NCI-H460 (cell line): ENCODE data around the gene ATAT1. TPM values are rescaled to one million over a fixed set of nuclear protein-coding genes. Genes with fewer than 3 reads are reported as not detected.

Experiments
- DNase-seq: peaks from one replicate; pipeline ENCODE4 v3.0.0-alpha.2; 2016; ENCODE audit warnings: low read depth; ENCODE audit errors: extremely low read depth
- total RNA-seq: library from RNA; depleted of rRNA; stranded (reverse); fragments of >200 nt; shearing (Covaris generic); gene quantifications from 2 replicates; pipeline ENCODE4 v1.2.3, GENCODE V29; 2014

The ATAT1 gene
- total RNA-seq, 1 experiment from 2014 or later = 7.7 TPM

- no peak for DNase-seq
These were observed 55.8 kb downstream of the ATAT1 start for GRCh38 chr6:30682143-30683117.

- no peak for DNase-seq
These were observed 56.7 kb downstream of the ATAT1 start for GRCh38 chr6:30683183-30683979.

DNA sequence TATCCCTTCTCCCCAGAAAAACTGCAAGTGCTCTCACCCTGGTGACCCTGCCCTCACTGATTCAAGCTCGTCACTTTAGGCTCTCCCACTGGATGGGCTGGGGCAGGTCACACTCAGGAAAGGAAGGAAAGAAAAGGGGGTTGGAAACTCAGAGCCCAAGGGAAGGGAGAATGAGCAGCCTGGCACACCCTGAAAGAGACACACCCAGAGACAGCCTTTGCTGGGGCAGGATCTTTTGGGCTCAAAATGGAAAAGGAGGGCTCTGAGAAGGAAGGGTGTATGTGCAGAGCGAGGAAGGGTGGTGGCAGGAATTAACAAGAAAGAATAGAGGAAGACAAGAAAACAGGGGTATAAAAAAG lies 57.3 kb downstream of the ATAT1 start:
- DNase-seq = no peak

- no peak for DNase-seq
These were observed 57.9 kb downstream of the ATAT1 start for GRCh38 chr6:30684386-30685156.

DNA sequence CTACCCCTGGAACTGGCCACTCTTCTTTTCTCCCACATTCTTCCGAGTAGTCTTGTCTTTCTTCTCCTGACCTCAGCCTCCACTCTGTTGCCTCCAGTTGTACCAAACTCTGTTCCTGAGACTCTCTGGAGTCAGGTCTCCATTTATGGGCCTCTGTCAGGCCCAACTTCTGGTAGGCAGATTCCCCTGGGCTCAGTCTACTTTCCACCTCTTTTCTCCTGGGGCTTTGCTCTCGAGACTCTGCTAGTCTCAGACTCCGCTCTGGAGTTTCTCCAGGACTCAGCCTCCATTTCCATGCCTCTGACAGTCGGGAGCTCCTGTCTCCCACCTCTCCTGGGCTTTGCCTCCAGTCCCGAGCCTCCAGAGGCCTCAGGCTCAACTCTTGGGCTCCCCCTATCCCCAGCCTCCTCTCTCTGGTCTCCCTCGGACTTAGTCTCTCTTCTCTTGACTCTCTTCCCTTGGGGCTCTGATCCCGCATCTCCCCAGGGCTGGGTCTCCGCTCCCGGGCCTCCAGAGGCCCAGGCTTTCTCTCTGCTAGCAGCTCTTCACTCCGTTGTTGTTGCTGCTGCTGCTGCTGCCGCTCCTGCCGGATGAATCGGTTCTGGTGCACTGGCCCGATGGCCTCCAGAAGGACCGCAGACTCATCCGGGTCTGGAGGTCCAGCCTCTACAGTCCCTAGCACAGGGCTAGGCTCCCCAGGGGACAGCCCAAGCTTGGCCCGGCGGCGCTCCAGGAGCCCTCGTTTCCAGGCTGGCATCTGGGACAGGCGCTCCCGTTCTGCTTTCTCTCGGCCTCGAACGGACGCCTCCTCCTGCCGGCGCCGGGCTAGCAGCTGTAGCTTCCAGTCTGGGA lies 58.7 kb downstream of the ATAT1 start:
- DNase-seq = peak; percentile 40

DNA sequence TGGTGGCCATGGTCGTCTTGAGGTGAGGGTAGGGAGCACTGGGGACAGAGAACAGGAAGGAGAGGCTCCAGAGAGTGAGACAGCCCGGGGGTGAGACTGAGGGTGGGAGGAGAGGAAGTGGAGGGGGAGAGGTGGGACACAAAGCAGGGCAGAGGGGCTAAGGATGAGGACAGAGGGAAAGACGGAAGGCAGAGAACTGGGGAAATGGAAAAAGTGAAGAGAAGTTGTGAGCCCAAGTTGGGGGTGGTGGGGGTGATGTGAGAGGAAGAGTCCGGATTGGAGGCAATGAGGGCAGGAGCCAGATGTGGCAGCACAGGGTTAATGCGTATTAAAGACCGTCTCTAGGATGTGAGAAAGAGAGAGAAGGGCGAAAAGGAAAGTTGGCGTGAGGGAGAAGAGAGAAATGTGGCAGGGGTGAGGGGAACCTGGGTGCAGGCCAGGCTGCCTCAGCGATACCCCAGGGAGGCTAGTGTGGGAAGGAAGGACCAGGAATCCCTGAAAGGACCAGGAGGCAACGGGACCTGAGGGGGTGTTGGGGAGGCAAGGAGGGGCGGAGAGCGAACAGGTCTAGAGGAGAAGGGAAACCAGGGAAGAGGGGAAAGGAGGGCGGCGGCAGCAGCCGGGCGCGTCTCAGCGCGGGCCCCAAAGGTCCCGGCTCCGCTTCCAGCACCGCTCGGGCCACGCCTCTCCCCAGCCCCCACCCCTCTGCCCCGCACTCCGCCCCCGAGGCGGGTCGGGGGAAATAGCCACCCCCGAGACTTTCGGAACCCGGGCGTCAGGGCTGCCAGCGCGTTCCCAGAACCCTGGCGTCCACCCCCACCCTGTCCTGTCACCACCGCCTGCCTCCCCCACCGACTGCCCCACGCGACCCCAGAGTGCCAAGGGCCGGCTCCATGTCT lies 59.6 kb downstream of the ATAT1 start, which contains the start of gene PPP1R18:
TSS of gene PPP1R18 (minus strand) at position 637 of the 899 bp plus-strand sequence. CDS start at position 10, 627 bp downstream.
- no peak for DNase-seq

GRCh38 chr6:30686908-30687658 lies 60.4 kb downstream of the ATAT1 start:
- DNase-seq = peak; percentile 85

- no peak for DNase-seq
These were observed 61.2 kb downstream of the ATAT1 start for GRCh38 chr6:30687659-30688431.

- DNase-seq = no peak
These were observed 61.9 kb downstream of the ATAT1 start for GRCh38 chr6:30688569-30688968.

DNA sequence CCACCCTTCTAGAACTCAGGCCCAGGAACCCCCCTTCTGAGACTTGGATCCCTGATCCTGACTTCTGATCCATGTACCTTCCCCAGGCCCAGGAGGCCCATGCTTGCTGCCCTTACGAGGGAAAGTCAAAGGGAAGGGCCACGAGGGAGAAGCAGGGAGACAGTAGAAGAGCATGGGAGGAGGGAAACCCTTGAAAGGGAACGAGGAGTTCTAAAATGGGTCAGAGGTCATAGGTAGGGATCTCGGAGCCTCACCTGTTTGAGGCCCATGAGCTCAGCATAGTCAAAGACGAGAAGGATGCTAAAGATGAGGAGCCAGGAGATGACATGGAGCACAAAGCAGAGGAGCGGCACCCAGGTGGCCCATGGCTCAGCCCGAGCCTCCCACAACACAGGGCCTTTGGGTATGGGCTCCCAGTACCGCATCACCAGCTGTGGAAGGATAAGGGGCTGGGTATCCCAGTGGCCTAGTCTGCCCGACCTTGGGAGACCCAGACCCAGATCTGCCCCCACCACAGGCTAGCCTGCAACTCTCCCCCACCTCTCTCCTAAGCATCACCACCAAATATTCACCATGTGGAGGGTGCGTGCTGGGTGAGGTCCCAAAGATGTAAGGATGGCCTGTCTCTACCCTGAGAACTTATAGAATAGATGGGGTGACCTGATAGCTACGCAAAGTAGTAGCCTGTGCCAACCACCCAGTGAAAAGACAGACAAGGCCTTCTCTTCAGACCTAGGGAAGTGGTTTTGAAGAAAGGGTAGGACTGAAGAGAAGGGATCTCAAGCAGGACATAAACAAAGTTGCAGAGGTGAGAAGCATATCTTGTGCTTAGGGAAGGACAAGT lies 62.6 kb downstream of the ATAT1 start:
- no peak for DNase-seq

DNA sequence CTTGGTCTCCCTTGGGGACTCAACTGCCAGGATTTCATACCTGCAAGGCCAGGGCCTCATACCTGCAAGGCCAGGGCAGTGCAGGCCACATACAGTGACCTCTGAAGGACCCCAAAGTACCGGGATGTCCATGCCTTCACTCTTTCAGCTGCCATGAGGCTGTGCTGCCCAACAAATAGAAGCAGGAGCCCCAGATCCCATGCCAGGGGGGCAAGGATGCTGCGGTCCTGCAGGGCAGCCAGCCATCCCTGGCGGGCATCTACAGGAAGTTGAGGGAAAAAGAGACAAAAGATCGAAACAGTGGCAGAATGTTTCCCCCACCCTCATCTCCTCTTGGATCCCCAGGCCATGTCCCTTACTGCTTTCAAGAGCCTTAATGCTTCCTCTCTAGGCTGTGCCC lies 63.3 kb downstream of the ATAT1 start:
- DNase-seq = no peak

DNA sequence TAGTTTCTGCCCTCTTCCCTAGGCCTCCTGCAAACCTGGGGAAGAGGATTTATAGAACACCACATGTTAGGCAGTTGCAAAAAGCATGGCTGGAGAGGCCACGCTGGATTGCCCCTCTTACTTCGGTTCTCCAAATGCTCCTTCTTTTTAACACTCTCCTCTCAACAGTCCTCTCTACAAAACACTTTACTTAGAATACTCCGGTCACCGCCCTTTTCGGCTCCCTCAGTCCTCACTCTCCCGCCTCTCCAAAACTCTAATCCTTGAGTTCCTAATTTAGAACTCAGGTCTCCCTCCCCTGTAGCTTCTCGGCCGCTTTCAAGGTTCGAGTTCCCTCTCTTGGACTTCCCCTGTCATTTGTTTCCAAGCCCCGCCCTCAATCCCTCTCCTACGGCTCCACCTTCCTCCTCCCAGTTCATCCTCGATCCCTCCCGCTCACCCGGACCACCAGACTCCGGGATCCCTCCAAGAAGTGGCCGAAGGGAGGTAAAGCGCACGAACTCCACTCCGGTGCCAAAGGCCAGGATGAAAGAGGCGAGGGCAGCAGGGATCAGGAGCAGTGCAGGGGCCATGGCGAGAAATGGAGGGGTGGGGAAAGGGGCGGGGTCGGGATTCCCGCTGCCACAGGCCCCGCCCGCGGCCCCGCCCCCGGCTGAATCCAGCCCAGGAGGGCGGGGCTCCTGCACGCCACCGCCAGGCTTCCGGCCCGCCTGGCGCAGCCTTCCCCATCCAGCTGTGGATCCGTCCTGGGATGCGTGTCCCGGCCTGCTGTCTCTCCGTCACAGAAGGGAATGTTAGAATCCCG lies 63.9 kb downstream of the ATAT1 start, which contains the start of gene NRM:
TSS of gene NRM (minus strand) at position 582 of the 805 bp plus-strand sequence. CDS start at position 572, 10 bp downstream.
- peak; percentile 70 for DNase-seq

DNA sequence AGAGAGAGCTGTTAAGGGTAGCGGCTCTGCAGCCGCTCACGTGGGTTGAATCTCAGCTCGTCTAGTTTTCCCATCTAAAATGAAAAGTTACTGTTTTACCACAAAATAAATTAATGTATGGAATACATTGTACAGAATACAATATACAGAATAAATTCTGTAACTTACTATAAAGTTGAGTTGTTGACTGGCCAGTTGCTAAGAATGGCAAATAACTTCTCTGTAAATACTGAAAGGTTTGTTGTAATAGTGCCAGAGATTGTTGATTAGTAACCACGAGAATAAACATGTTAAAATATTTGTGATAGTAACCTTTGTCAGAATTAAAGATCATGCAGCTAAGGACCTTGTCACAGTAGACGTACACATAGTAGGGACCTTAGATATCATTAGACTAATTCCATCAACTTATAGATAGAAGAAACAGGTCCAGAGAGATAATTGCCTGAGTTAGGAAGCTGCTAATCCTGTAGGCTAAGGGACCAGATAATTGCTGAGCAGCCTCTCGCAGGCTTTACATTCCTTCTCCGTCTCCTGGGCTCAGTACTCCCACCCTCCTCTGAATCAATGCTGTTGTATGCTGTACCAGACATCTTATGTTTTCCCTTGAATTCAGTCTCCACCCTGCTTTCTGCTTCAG lies 64.7 kb downstream of the ATAT1 start:
- DNase-seq = no peak
